NB4 (cell line): ENCODE measurements around the gene YIPF2.

Source experiments
- POLR2A ChIP-seq: IDR thresholded peaks from 2 replicates; pipeline ENCODE4 v1.6.1; 2011; ENCODE audit warnings: mild to moderate bottlenecking; ENCODE audit not compliant: insufficient read length; ENCODE audit errors: extremely low read depth
- TF ChIP-seq, protein P1 (sequence below): IDR thresholded peaks from 2 replicates; pipeline ENCODE4 v1.6.1; 2011; ENCODE audit warnings: low read depth, low read length
- TF ChIP-seq, protein P2 (sequence below): IDR thresholded peaks from one replicate; pipeline ENCODE4 v1.5.1; 2012; ENCODE audit warnings: low read depth, low read length

DNA sequence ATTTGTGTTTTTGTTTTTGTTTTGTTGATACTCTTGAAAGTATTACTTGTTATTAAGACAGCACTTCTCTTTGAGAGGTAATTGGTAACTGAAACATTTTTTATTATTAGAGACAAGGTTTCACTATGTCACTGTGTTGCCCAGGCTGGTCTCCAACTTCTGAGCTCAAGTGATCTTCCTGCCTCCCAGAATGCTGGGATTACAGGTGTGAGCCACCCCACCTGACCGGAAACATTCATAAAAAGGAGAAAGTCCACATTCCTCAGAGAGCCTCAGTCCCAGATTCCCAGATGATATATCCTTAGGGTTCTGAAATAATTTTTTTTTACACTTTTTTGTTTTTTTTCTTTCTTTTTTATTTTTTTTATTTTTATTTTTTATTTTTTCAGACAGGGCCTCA is 54.4 kb downstream of the YIPF2 start:
- TF ChIP-seq, protein P1, sequence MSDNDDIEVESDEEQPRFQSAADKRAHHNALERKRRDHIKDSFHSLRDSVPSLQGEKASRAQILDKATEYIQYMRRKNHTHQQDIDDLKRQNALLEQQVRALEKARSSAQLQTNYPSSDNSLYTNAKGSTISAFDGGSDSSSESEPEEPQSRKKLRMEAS = no peak
- TF ChIP-seq, protein P2, sequence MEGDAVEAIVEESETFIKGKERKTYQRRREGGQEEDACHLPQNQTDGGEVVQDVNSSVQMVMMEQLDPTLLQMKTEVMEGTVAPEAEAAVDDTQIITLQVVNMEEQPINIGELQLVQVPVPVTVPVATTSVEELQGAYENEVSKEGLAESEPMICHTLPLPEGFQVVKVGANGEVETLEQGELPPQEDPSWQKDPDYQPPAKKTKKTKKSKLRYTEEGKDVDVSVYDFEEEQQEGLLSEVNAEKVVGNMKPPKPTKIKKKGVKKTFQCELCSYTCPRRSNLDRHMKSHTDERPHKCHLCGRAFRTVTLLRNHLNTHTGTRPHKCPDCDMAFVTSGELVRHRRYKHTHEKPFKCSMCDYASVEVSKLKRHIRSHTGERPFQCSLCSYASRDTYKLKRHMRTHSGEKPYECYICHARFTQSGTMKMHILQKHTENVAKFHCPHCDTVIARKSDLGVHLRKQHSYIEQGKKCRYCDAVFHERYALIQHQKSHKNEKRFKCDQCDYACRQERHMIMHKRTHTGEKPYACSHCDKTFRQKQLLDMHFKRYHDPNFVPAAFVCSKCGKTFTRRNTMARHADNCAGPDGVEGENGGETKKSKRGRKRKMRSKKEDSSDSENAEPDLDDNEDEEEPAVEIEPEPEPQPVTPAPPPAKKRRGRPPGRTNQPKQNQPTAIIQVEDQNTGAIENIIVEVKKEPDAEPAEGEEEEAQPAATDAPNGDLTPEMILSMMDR = no peak
- no peak for TF ChIP-seq POLR2A
